Measurements from ENCODE around the gene SPCS2. TPM values are rescaled to one million over a fixed set of nuclear protein-coding genes. Genes with fewer than 3 reads are reported as not detected.

SPCS2 gene
- total and polyA plus RNA-seq, 4 donors, result 32.4 to 186 (median 59.6) TPM

DNA sequence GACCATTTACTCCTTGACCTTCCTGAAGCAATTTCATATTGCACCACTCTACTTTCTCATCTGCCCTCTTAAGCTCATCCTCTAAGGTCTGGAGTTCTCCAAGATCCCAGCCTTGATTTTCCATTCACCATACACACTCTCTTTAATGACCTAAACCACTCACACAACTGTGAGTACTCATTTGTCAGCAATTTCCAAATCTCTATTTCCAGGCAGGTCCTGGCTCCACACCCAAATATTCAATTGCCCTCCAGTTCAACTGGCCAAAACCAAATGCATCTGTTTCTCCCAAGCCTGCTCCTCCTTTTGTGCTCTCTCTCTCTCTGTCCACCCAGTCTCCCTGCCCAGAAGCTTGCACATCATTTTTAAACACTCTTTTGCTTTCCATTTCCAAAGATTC lies 79.3 kb downstream of the SPCS2 start (continued):
- no peak for TF ChIP-seq TAF1 (conservative IDR thresholded peaks at IDR 0.05)

Small RNA genes lying within 50 kb of the gene (small RNA-seq; reads per million reads assigned to genes)
- not detected for gene RNU6-216P

Other genes with a start within 250 kb of the SPCS2 start
- 1 to 10 TPM in 1 of 2 donors, not detected in 1; 1.8 TPM for gene CHRDL2, start 217.8 kb upstream of the SPCS2 start, total RNA-seq
- 10 to 100 TPM; 15.8 to 19.0 TPM for gene CHRDL2, start 217.8 kb upstream of the SPCS2 start, polyA plus RNA-seq
- 10 to 100 TPM in 1 of 2 donors, 1 to 10 TPM in 1; 8.5 to 11.0 TPM for gene RNF169, start 200.4 kb upstream of the SPCS2 start, total RNA-seq
- gene RNF169, start 200.4 kb upstream of the SPCS2 start, polyA plus RNA-seq, result 1 to 10 TPM in 1 of 2 donors, under 1 TPM in 1; 0.60 to 1.6 TPM
- 10 to 100 TPM in 1 of 2 donors, 1 to 10 TPM in 1; 3.8 to 11.6 TPM for gene XRRA1, start 175 bp upstream of the SPCS2 start, total RNA-seq
- 1 to 10 TPM; 5.0 to 6.2 TPM for gene XRRA1, start 175 bp upstream of the SPCS2 start, polyA plus RNA-seq
- gene NEU3, start 39.7 kb downstream of the SPCS2 start, total RNA-seq, result 1 to 10 TPM; 8.0 to 9.5 TPM
- 1 to 10 TPM; 2.7 TPM for gene NEU3, start 39.7 kb downstream of the SPCS2 start, polyA plus RNA-seq
- gene OR2AT4, start 147.6 kb downstream of the SPCS2 start, total RNA-seq, result not detected
- gene OR2AT4, start 147.6 kb downstream of the SPCS2 start, polyA plus RNA-seq, result not detected
- gene SLCO2B1, start 201.8 kb downstream of the SPCS2 start, total RNA-seq, result 100 to 1,000 TPM in 1 of 2 donors, 10 to 100 TPM in 1; 92.1 to 184 TPM
- 100 to 1,000 TPM in 1 of 2 donors, 10 to 100 TPM in 1; 52.7 to 179 TPM for gene SLCO2B1, start 201.8 kb downstream of the SPCS2 start, polyA plus RNA-seq